IMR-90 (cell line): ENCODE measurements around the gene C1QC. TPM values are rescaled to one million over a fixed set of nuclear protein-coding genes. Genes with fewer than 3 reads are reported as not detected.

Experiments
- ATAC-seq: fragments of 200-7000 bp; cut with Tn5 transposase; 2 replicates; pipeline ENCODE4 v1.9.1; 2020; ENCODE audit warnings: low read depth, mild to moderate bottlenecking, moderate library complexity
- BruUV-seq: library from RNA; stranded (reverse); fragments of 400-500 nt; replicated peaks from 2 replicates; lab custom pipeline; 2021; lab: Mats Ljungman, UMichigan
- CTCF ChIA-PET: fragments of 300-600 bp; formaldehyde crosslinking; extraction: SDS; loops from one replicate; lab custom pipeline; 2021; ENCODE audit warnings: antibody characterized with exemption; lab: Yijun Ruan, JAX
- POLR2A ChIA-PET: fragments of 300-600 bp; sonication (Branson Sonifier 250); formaldehyde crosslinking; loops from one replicate; lab custom pipeline; 2022; ENCODE audit warnings: antibody characterized with exemption; ENCODE audit not compliant: unreplicated experiment; lab: Charles Lee
- DNase-seq: peaks from one replicate; pipeline ENCODE4 v3.0.0; 2013
- H2AFZ ChIP-seq: replicated peaks from 2 replicates; pipeline ENCODE3; 2013; ENCODE audit warnings: low read length, mild to moderate bottlenecking; ENCODE audit not compliant: poor library complexity
- H2AK5ac ChIP-seq: 2 replicates; pipeline ENCODE4 v1.6.1; 2013; ENCODE audit warnings: low read depth, low read length, inconsistent platforms
- H2AK9ac ChIP-seq: replicated peaks from 2 replicates; pipeline ENCODE3; 2013; ENCODE audit warnings: mild to moderate bottlenecking, low read depth, low read length, moderate library complexity; ENCODE audit not compliant: poor library complexity
- H2BK120ac ChIP-seq: 2 replicates; pipeline ENCODE4 v1.6.1; 2013; ENCODE audit warnings: low read depth, low read length, inconsistent platforms
- H2BK15ac ChIP-seq: 3 replicates; pipeline ENCODE4 v1.6.1; 2013; ENCODE audit warnings: low read depth, low read length, inconsistent platforms
- H2BK20ac ChIP-seq: 2 replicates; pipeline ENCODE4 v1.6.1; 2013; ENCODE audit warnings: low read depth, mild to moderate bottlenecking, inconsistent platforms, low read length, moderate library complexity
- H2BK5ac ChIP-seq: 2 replicates; pipeline ENCODE4 v1.6.1; 2013; ENCODE audit warnings: mild to moderate bottlenecking, low read depth, low read length, inconsistent platforms; ENCODE audit not compliant: poor library complexity, severe bottlenecking
- H3K14ac ChIP-seq: replicated peaks from 2 replicates; pipeline ENCODE4 v1.6.1; 2013; ENCODE audit warnings: low read depth, low read length, inconsistent platforms
- H3K18ac ChIP-seq: 2 replicates; pipeline ENCODE4 v1.6.1; 2013; ENCODE audit warnings: low read depth, low read length, control low read depth
- H3K23ac ChIP-seq: 2 replicates; pipeline ENCODE4 v1.6.1; 2013; ENCODE audit warnings: low read depth, low read length, inconsistent platforms
- H3K27ac ChIP-seq: 2 replicates; pipeline ENCODE4 v1.5.1; 2013; ENCODE audit warnings: mild to moderate bottlenecking, control low read depth, low read length; ENCODE audit not compliant: insufficient read depth
- H3K27me3 ChIP-seq: 2 replicates; pipeline ENCODE4 v1.6.1; 2013; ENCODE audit warnings: low read length; ENCODE audit not compliant: control insufficient read depth, insufficient read depth
- H3K36me3 ChIP-seq: 2 replicates; pipeline ENCODE4 v1.6.1; 2013; ENCODE audit warnings: low read length, mixed read lengths; ENCODE audit not compliant: control insufficient read depth, insufficient read depth
- H3K4ac ChIP-seq: 2 replicates; pipeline ENCODE4 v1.6.1; 2013; ENCODE audit warnings: low read depth, low read length, inconsistent platforms
- H3K4me1 ChIP-seq: 2 replicates; pipeline ENCODE4 v1.6.1; 2013; ENCODE audit warnings: low read length, mixed read lengths; ENCODE audit not compliant: control insufficient read depth, insufficient read depth
- H3K4me2 ChIP-seq: 2 replicates; pipeline ENCODE4 v1.6.1; 2013; ENCODE audit warnings: low read depth, mild to moderate bottlenecking, control low read depth, low read length, moderate library complexity
- H3K4me3 ChIP-seq: 2 replicates; pipeline ENCODE4 v1.5.1; 2013; ENCODE audit warnings: low read depth, mild to moderate bottlenecking, control low read depth, low read length, moderate library complexity; ENCODE audit not compliant: insufficient read depth
- H3K56ac ChIP-seq: 2 replicates; pipeline ENCODE4 v1.6.1; 2013; ENCODE audit warnings: low read length, inconsistent platforms; ENCODE audit not compliant: insufficient read depth; ENCODE audit errors: extremely low read depth
- H3K79me1 ChIP-seq, 2 experiments: 2 replicates each; pipeline ENCODE4 v1.6.1; 2013; ENCODE audit warnings: low read length in 2 of 2, inconsistent platforms in 1 of 2, low read depth in 1 of 2
- H3K9ac ChIP-seq: 2 replicates; pipeline ENCODE4 v1.6.1; 2013; ENCODE audit warnings: low read depth, low read length, control low read depth
- H3K9me1 ChIP-seq: 2 replicates; pipeline ENCODE4 v1.6.1; 2013; ENCODE audit warnings: low read length, inconsistent platforms; ENCODE audit not compliant: insufficient read depth
- H3K9me3 ChIP-seq: 2 replicates; pipeline ENCODE4 v1.6.1; 2013; ENCODE audit warnings: low read length; ENCODE audit not compliant: control insufficient read depth, insufficient read depth
- H4K20me1 ChIP-seq: 2 replicates; pipeline ENCODE4 v1.6.1; 2013; ENCODE audit warnings: low read length, inconsistent platforms; ENCODE audit not compliant: insufficient read depth
- H4K5ac ChIP-seq: 2 replicates; pipeline ENCODE4 v1.6.1; 2013; ENCODE audit warnings: mild to moderate bottlenecking, low read depth, low read length, control low read depth
- H4K8ac ChIP-seq, 2 experiments: 2 replicates each; pipeline ENCODE4 v1.6.1; 2013; ENCODE audit warnings: low read depth in 2 of 2, low read length in 2 of 2, control low read depth in 1 of 2, inconsistent platforms in 1 of 2
- H4K91ac ChIP-seq: 2 replicates; pipeline ENCODE4 v1.6.1; 2013; ENCODE audit warnings: low read depth, low read length, inconsistent platforms; ENCODE audit not compliant: insufficient read depth
- CEBPB ChIP-seq: IDR thresholded peaks from 2 replicates; pipeline ENCODE4 v1.6.1; 2012; ENCODE audit warnings: low read depth, low read length, improper control_type of control experiment
- CHD1 ChIP-seq: IDR thresholded peaks from 2 replicates; pipeline ENCODE4 v1.6.1; 2012; ENCODE audit warnings: low read depth, low read length, improper control_type of control experiment
- CTCF ChIP-seq: conservative IDR thresholded peaks from 2 replicates; pipeline ENCODE4 v1.5.1; 2012; ENCODE audit warnings: mild to moderate bottlenecking, low read depth, low read length, improper control_type of control experiment
- ELK1 ChIP-seq: fragments of 150-350 bp; IDR thresholded peaks from 2 replicates; pipeline ENCODE4 v1.6.1; 2016; ENCODE audit warnings: low read depth, mild to moderate bottlenecking, low read length, moderate library complexity, borderline replicate concordance
- FOS ChIP-seq: fragments of 150-350 bp; IDR thresholded peaks from 2 replicates; pipeline ENCODE4 v1.6.1; 2016; ENCODE audit warnings: low read depth, low read length
- POLR2A ChIP-seq: IDR thresholded peaks from 2 replicates; pipeline ENCODE4 v1.6.1; 2012; ENCODE audit warnings: mild to moderate bottlenecking, low read depth, low read length
- RCOR1 ChIP-seq: IDR thresholded peaks from 2 replicates; pipeline ENCODE4 v1.6.1; 2012; ENCODE audit warnings: mild to moderate bottlenecking, low read length, improper control_type of control experiment; ENCODE audit not compliant: insufficient replicate concordance
- RFX5 ChIP-seq: IDR thresholded peaks from 2 replicates; pipeline ENCODE4 v1.8.0; 2012; ENCODE audit warnings: low read depth, mild to moderate bottlenecking, low read length, moderate library complexity
- USF2 ChIP-seq: fragments of 150-350 bp; IDR thresholded peaks from 2 replicates; pipeline ENCODE4 v1.6.1; 2017; ENCODE audit warnings: mild to moderate bottlenecking, antibody characterized with exemption, low read length, low read depth
- WGBS, 2 experiments: methylation state at CpG; one replicate each; pipeline versions ENCODE4 v1.1.5 to v1.1.7; 2013; ENCODE audit warnings: missing lambda C conversion rate in 2 of 2; ENCODE audit not compliant: insufficient read length in 1 of 2; ENCODE audit errors: extremely low coverage in 2 of 2; 5-methylcytosine and 5-hydroxymethylcytosine counted together
- dilution Hi-C: fragments of 300-500 bp; cut with HindIII; formaldehyde crosslinking; loops from one replicate; pipeline ENCODE4 v1.14.3; 2018; ENCODE audit warnings: low sequenced_read_pairs; ENCODE audit not compliant: unreplicated experiment
- in situ Hi-C: fragments of 300-500 bp; cut with MboI; formaldehyde crosslinking; loops from 3 replicates; pipeline ENCODE4 v1.14.3; 2019; ENCODE audit warnings: low sequenced_read_pairs, inconsistent platforms, mixed read lengths
- intact Hi-C: fragments of 100-400 bp; cut with micrococcal nuclease; formaldehyde crosslinking; loops from 2 replicates; pipeline ENCODE4 v1.10.0; 2022
- polyA plus RNA-seq, 3 experiments: library from polyadenylated mRNA; depleted of rRNA; stranded (reverse); fragments of >200 nt; gene quantifications; 2 replicates each; pipeline ENCODE4 v1.2.3, GENCODE V29; 2012; ENCODE audit warnings: low replicate concordance in 1 of 3
- total RNA-seq: library from RNA; depleted of rRNA; stranded (reverse); fragments of >200 nt; gene quantifications from 2 replicates; pipeline ENCODE4 v1.2.3, GENCODE V29; 2012

C1QC gene
- total and polyA plus RNA-seq, 2 of the 4 experiments (the other 2 are of a cell fraction), result not detected

- dilution Hi-C loops (no loop called here), intact Hi-C loops (no loop called here), in situ Hi-C loops (no loop called here)
- H3K9me3 ChIP-seq, result no peaks in the 10 kb centered on the region
- no TSS peak for BruUV-seq
- H3K4me1 ChIP-seq, result no peaks in the 10 kb centered on the region
- no peak overlapping the region for H2AK9ac ChIP-seq
- no CpG with 5 or more reads among the region's 8 CpGs for WGBS, 2 experiments
- H3K4me2 ChIP-seq, result no peak overlapping the region
- TF ChIP-seq RFX5 (no peak), FOS (no peak), USF2 (no peak), ELK1 (no peak), CEBPB (no peak), POLR2A (no peak), RCOR1 (no peak), CHD1 (no peak), CTCF (no peak)
- no peak overlapping the region for H4K5ac ChIP-seq
- no peak overlapping the region for H3K4me3 ChIP-seq
- no peak overlapping the region for H3K27ac ChIP-seq
- 0 out of 2 replicates have a peak, but pooled peaks cover 3% of the 10 kb centered on the region for H4K20me1 ChIP-seq
- DNase-seq (no peak), ATAC-seq (no peak)
- H3K79me1 ChIP-seq, result no peaks in the 10 kb centered on the region
- POLR2A ChIA-PET, result no interaction called here
- no peak overlapping the region for H4K8ac ChIP-seq
- no peak overlapping the region for H2BK15ac ChIP-seq
- no peak overlapping the region for H2BK5ac ChIP-seq
- H2AK5ac ChIP-seq, result no peak overlapping the region
- H3K36me3 ChIP-seq, result no peaks in the 10 kb centered on the region
- H3K23ac ChIP-seq, result no peak overlapping the region
- H2AFZ ChIP-seq, result no peak overlapping the region
- H4K91ac ChIP-seq, result no peak overlapping the region
- H3K56ac ChIP-seq, result no peak overlapping the region
- H3K27me3 ChIP-seq, result peaks cover 65% of the 10 kb centered on the region
- CTCF ChIA-PET, result no interaction called here
- no peak overlapping the region for H3K18ac ChIP-seq
- H3K14ac ChIP-seq, result no peak overlapping the region
- H3K9ac ChIP-seq, result no peak overlapping the region
- H3K4ac ChIP-seq, result no peak overlapping the region
- H2BK120ac ChIP-seq, result no peak overlapping the region
- no peaks in the 10 kb centered on the region for H3K9me1 ChIP-seq
- no peak overlapping the region for H2BK20ac ChIP-seq
Measured at GRCh38 chr1:22597996-22598395, 45.4 kb upstream of the C1QC start.
